GM19043 (cell line): ENCODE results near the gene PEX26.
"Not testable (repeated sequence)": the region's sequence is repeated elsewhere in the genome, so short reads cannot be mapped to it uniquely, and the experiment has no call there.

Source experiments
- ATAC-seq: cut with Tn5 transposase; IDR thresholded peaks from one replicate; pipeline ENCODE4 v1.9.1; 2021; ENCODE audit warnings: low read depth; ENCODE audit not compliant: unreplicated experiment

The PEX26 gene

DNA sequence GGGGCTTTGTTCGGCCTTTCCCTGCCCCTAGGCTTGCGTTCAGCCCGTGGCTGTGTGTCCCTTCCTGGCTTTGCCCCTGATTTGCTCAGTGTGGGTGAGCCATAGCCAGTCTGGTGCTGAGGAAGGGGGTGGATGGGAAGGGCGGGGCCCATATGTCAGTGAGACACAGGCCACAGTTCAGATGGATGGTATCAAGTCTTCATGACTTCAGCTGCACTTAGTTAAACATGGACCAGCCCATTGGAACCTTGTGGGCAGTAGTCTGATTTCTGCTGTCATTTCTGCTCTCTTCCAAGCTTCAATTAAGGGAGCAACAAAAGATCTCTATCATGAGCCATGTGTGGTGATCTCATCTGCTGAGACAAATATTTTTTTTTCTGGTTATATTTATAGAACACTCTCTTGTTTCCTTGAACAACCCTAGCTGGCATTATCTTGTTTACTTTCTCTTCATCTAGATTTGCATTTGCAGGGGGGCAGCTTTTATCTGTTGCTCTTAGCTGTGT is 21.6 kb upstream of the PEX26 start:
- ATAC-seq = no peak

DNA sequence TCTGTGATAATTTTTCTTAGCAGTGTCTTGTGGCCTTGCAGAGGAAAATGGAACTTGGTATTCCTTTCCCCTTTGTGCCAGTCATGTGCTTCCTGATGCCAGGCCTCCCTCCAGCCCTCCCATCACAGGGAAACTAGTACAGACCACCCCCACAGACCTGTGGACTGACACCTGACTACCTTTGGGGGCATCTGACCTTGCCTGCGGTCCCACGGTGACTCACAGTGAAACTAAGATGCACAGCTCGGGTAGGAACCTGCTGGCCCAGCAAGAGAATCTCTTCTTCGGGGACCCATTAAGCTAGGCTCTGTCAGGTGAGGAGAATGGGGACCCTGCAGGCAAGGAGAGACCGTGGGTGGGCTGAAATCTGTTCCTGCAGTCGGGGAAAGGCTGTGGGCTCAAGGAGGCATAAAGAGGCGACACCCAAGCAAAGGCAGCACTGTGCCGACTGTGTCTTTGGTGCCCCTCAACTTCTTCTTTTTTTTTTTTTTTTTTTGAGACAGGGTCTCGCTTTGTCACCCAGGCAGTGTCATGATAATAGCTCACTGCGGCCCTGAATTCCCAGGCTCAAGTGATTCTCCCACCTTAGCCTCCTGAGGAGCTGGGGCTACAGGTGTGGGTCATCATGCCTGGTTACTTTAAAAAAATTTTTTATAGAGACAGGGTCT is 20.8 kb upstream of the PEX26 start:
- peak; percentile 69 for ATAC-seq

DNA sequence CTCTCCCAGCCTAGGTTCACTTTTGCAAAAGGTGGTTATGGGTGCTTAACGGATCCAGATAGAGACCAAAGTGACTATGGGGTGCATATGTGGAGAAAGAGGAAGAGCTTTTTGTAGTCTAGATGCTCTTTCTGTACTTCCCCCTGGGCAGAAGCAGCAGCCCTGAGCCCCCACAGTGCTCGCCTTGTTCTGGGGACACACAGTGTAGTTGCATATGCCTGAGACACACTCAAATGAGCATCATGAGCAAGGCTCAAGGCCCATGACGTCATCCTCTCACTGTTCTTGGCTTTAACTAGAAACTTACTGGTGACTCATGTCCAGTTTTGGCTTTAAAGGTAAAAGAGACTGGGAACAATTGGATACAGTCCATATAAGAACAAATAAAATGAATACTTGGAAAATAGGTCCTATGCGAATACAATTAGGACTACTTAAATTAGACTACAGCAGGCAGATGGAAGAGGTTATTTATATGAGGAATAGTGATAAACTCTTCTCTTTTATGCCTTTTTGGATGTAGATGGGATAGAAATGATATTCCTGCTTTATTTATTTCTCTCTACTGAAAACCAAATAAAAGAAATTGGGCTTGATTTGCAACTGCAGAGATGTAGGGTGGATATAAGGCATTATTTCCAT is 20.1 kb upstream of the PEX26 start:
- peak; percentile 40 for ATAC-seq

DNA sequence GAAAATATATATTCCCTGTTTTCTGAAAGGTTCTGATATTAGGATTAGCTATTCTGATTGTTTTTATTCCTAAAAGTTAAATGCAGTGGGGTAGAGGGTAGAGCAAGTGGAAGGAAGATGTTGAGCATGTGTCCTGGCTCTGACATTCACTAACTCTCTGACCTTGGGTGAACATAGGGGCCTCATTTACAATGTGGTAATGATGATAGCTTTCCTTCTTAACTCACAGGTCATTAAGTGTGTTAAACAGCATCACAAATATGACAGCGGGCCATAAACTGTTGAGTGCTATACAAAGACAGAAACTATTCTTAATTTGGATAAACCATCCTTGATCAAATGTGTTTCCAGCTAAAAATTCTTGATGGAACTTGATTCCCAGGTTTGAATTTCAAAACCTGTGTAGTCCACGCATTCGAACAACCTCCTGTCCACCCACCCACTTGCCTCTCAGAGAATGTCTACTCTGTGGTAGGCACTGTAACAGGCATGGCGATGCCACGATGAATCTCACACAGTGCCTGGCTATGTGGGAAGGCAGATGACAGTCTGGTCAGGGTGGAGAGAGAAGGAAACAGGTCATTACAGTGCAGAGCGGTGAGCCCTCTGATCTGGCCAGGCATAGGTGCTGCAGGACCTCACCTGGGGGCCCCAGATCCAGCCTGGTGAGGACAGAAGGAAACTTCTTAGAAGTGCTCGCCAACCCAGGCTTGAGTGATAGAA is 19.3 kb upstream of the PEX26 start:
- ATAC-seq = no peak

DNA sequence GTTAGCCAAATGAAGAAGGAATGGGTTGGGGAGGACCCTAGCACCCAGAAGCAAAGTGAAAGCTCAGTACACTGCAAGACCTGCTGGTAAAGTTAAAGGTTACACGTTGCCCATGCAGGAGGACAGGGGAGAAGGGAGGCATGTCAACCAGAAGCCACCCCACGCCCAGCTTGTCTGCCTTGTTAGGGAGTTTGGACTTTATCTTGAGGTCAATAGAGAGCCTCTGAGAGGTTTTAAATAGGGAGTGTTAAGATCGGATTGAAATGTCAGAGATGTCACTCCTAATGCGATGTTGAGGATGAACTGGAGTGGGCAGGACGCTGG is 18.7 kb upstream of the PEX26 start:
- no peak for ATAC-seq

DNA sequence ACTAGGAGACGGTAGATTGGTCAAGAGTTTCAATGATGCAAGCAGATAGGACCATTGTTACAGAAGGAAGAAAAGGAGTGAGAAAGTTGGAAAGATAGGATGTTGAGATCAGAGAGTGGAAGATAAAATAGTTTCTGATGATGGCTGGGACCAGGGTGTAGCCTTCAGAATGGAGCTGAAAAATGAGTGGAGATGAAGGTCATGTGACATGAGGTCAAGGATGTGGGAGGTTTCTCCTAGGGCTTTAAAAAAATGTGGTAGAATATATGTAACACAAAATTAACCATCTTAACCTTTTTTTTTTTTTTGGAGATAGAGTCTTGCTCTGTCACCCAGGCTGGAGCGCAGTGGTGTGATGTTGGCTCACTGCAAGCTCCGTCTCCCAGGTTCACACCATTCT is 18.3 kb upstream of the PEX26 start:
- no peak for ATAC-seq

DNA sequence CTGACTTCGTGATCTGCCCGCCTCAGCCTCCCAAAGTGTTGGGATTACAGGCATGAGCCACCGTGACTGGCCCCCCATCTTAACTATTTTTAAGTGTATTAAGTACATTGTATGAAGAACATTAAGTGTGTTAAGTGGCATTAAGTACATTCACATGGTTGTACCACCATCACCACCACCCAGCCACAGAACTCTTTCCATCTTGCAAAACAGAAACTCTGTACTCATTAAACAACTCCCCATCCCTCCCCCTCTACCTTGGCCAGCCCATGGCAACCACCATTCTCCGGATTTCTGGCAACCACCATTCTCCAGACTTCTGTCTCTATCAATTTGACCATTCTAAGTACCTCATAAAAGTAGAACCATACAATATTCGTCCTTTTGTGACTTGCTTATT is 17.8 kb upstream of the PEX26 start:
- ATAC-seq = no peak

DNA sequence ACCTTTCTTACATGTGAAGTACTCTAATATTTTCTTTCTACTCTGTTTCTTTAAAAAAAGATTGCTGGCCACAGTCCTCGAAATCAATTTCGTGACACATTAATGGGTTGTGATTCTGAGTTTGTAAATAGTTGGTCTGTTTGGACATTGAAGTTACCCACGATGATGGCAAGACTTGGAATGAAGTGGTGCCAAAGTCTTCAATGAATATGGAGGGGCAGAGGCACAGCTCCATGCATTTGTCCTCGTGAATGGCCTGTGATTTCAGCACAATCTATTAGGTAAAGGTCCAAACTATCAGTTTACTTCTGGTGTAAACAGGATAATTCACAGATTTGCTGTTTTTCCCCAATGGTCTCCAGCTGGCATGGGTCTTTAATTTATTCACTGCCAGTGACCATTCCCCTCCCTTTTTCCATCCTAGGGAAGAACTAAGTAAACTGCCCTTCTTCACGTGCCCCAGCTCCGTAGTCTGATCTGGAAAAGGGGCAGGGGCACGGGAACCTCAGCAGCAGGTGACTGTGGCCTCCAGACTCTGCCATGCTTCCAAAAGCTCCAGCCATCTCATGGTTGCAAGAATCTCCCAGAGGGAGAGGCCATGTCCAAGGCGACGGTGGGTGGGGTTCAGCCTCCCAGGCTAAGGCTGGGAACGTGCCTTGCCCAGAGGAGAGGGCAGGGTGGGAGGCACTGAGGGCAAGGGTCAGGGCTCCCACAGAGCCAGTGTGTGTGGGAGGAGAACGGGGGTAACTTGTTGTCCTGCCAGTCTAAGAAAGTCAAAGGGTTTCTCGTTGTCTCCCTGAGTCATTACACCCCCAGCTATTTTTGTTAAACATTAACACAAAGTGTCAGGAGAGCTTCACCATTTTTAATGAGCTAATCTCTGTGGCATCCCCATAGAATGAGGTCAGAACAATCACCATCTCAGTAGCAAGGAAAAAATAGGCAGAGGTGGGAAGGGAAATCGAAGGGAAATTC is 16.9 kb upstream of the PEX26 start:
- ATAC-seq = no peak

DNA sequence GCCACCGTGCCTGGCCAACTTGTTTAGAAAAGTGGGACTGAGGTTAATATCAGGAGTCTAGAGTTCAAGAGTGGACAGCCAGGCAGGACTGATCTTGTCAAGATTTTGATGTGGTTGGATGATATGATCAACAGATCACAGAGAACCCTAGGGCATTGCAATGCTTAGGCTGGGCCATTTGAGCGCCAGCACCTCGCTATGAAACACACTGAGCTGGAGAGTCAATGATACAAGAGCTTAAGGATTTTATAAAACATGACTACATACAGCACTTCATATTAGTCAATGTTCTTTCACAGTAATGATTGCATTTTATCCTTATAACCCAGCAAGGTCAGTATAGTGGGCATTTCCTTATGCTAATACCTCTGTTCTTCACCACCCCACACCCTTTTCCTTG is 15.4 kb upstream of the PEX26 start:
- no peak for ATAC-seq

DNA sequence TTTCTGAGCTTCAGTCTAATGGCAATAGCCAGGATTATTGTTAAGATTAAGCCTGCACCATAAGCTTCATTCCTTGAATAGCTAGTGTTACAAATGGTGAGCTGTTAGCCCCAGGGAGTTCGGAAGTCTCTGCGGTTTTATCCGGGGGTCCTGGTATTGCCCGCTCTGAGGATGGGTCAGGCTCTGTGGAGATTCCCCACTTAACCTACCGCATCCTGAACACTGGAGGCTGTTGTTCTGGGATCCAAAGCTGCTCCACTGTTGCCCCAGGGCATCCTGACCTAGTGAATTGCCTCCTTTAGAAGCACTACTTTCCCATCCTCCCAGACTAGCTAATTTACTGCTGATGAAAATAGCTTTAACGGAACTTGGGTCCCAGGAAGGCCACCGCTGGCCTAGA is 14.5 kb upstream of the PEX26 start:
- ATAC-seq = no peak

DNA sequence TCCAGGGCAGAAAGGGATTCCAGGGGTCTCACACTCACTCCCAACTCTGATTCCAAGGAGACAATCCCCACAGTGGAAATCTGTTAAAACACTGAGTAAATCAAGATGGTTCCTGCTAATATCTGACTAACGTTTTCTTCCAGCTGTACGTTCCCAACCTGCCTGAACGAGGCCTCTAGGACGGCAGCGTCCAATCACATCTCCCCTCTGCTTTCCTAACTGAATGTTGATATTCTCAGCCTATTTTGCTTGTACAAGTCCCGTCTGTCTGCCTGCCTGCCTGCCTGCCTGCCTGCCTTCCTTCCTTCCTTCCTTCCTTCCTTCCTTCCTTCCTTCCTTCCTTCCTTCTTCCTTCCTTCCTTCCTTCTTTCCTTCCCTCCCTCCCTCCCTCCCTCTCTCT is 14.1 kb upstream of the PEX26 start:
- ATAC-seq = not testable (repeated sequence)

DNA sequence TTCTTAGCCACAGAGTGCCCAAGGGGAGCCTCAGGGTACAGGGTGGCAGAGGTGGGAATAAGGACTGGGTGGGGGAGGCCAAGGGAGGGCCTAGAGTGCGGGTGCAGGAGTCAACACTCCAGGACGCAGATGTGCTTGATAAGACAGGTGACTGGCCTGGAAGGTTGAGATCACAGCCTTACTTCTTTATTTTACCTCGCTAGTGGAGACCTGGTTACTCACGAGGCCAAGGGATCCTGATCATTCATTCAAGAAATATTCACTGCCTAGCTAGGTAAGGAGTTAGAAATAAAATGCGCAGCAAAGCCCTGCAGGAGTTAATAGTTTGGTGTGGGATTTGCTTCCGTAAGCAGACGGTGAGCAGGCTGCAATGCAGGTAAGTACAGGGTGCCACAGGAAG is 13.2 kb upstream of the PEX26 start:
- no peak for ATAC-seq

DNA sequence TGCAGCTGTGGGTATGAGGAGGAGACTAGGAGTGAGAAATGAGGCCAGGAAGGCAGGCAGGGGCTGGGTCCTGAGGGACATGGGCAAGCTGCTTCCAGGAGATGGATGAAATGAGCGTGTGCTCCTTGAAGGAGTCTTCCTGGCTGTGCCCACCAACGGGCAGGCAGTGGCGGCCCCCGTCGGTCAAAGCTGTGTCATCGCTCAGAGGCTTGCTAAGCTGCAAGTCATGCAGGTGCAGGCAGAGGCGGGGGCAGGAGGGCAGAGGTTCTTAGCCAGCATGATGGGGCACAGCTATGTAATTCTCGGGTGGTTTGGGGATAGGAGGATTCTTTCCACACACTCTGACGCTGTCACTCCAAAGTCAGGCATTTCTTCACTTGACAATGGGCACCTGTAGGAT is 12.5 kb upstream of the PEX26 start:
- ATAC-seq = no peak

DNA sequence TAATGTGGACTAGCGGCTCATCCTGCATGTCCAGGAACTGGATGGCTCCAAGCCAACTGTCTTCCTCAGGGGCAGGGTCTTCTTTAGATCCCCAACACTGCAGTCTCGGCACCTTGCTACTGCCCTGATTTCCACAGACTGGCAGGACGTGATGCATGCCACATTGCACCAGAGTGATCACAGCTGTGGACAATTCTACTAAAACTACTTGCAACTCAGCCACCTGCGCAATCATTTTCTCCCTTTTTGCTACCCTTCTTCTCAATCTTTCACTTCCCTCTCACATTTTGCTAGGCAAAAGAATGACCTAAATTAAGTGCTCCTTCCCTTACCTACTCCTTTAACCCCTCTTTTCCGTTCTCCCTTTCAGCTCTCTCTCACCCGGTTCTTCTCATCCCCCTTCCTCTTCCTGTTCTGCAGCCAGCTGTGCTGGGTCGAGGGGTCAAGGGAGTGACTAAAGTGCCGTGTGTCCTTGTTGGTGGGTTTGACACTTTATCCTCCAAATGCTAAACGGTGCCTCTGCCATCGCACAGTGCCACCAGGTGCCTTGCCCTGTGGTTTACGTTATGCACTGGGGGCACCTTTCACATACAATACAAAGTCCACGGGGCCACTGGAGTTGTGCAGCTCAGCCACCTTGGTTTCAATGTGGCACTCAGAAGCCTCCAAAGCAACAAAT is 11.5 kb upstream of the PEX26 start:
- ATAC-seq = no peak

DNA sequence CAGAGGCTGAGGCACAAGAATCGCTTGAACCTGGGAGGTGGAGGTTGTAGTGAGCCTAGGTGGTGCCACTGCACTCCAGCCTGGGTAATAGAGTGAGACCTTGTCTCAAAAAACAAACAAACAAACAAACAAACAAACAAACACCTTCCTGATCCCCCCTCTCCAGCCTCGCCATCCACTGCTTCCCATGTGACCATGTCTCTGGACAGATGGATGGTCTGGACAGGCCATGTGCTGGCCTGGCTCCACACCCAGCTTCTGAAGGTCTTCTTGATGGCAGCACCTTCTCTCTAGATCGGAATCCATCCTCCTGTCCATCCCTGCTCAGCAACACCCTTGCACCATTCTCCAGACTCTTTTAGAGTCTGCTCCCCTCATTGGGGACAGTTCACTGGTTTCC is 10.7 kb upstream of the PEX26 start:
- ATAC-seq = no peak

DNA sequence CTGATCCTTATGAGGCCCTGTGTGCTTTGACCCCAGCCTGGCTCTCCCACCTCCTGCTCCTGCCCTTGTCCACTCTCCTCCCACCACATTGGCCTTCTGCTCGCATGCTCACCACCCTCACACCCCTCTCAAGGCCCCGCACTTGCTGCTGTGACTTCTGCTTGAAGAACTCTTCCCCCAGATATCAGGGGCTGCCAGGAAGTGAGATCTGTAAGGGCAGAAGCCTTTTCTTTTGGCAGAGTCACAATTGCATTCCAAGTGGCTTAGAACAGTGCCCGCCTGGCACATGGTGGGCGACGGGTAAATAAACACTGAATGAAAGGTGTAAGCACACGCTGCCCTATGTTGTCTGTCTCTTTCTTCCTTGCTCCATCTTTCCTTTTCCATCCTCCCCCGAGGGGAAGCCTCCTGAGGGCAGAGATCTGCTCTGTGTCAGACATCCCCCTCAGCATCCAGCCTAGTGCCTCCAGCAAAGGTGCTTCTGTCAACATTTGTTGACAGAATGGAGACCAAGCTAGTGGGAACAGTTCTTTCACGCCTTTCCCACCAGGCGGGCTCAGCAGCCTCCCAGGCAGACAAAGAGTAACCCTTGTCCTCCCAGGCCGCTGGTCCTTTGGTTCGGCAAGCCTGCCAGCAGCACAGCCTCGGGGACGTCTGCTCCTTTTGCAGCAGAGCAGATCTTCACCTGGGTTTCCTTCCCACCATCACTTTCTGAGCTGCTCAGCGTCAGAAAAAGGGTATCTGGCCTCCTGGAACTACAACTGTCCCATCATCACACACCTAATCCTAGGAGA is 10.0 kb upstream of the PEX26 start:
- ATAC-seq = no peak

DNA sequence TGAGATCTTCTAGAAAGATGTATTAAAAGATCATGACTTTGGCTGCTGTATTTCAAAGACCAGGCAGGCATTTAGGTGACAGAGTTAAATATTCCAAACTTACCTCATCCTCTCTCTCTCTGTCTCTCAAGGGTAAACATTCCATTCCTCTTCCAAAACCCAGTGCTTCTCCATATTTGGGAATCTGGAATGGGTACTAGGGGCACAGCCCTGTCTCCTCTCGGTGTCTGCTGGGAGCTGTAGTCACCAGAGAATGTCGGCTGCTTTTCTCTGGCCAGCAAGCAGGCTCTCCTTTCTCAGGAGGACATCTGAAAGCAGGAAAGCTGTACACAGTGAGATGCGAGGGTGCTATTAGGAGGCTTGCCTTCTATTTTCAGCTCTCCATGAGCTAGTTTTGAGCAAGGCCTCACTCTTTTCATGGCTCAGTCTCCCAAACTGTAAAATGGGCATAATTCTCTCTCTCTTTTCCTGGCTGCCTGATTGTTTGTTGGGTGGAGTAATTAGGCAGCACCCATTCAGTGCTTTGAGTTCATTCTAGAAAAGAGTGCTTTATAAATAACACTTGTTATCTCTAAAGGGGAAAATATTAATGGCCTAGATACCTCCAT is 9.3 kb upstream of the PEX26 start:
- ATAC-seq = no peak

DNA sequence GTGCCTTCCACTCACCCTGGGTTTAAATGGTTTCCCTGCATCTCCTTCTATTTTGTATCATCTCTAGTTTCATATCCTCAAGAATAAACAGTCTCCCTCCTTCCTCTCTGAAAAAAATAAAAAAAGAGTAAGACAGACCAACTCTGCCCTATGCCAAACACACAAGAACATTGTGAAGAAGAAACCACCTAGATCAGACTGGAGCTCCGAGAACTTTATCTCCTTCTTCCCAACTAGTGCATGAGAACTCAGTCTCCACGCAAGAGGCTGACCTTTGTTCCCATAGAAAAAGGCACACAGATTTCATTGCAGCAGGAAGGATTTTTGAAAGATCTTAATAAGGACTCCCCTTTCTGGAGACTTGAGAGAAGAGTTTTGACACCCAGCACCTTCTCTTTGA is 8.7 kb upstream of the PEX26 start:
- no peak for ATAC-seq

DNA sequence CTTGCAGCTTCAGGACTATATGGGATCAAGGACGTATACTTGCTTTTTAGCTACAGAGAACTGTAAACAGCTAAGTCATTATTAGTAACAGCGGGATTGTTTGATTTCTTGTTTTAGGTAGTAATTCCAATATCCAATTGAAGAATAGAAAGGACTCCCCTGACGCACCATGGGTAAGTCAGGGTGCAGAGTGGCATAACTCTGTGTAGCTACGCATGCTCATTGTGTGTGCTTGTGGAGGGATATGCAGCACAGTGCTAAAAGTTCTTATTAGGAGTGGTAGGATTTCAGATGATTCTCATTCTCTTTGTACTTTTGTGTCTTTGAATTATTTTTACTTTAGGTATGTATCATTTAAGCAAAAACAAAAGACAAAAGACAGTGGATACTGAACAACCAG is 7.7 kb upstream of the PEX26 start:
- no peak for ATAC-seq
